Gastrocnemius medialis (tissue), 4 donors: Measurements from ENCODE around the gene UAP1L1. TPM values are rescaled to one million over a fixed set of nuclear protein-coding genes. Genes with fewer than 3 reads are reported as not detected.

ENCODE experiments used
- ATAC-seq, 2 donors: fragments of 150-250 bp; one replicate each; pipeline ENCODE4 v1.9.1; 2016
- DNase-seq, 2 donors: peaks; one replicate each; pipeline ENCODE4 v3.0.0-alpha.2; 2019
- H3K27ac ChIP-seq, 4 donors: fragments of 200-600 bp; sonication (generic); 1 replicate in 1 of 4; 2 replicates in 3 of 4; pipeline ENCODE4 v1.5.1; 2016 to 2018; ENCODE audit warnings: mild to moderate bottlenecking in 2 of 4, moderate library complexity in 1 of 4
- H3K27me3 ChIP-seq, 3 donors: fragments of 200-600 bp; sonication (generic) in 2 of 3; 1 replicate in 1 of 3; 2 replicates in 2 of 3; pipeline versions ENCODE4 v1.5.1 to v1.6.0; 2016 to 2019; ENCODE audit warnings: mild to moderate bottlenecking in 1 of 3, moderate library complexity in 1 of 3
- H3K36me3 ChIP-seq, 2 donors: fragments of 200-600 bp; sonication (generic) in 1 of 2; one replicate each; pipeline ENCODE4 v1.5.1; 2017 to 2018
- H3K4me1 ChIP-seq, 2 donors: fragments of 200-600 bp; sonication (generic) in 1 of 2; one replicate each; pipeline ENCODE4 v1.5.1; 2016 to 2017; ENCODE audit warnings: mild to moderate bottlenecking in 2 of 2
- H3K4me3 ChIP-seq, 4 donors: fragments of 200-600 bp; sonication (generic) in 3 of 4; 1 replicate in 1 of 4; 2 replicates in 3 of 4; pipeline ENCODE4 v1.5.1; 2016 to 2019; ENCODE audit warnings: mild to moderate bottlenecking in 2 of 4
- H3K9me3 ChIP-seq, 3 donors: fragments of 200-600 bp; sonication (generic) in 2 of 3; 1 replicate in 1 of 3; 2 replicates in 2 of 3; pipeline ENCODE4 v1.5.1; 2016 to 2019
- POLR2A ChIP-seq, 2 donors: fragments of 450-650 bp; IDR thresholded peaks; one replicate each; pipeline ENCODE4 v1.6.1; 2017; ENCODE audit warnings: antibody characterized with exemption in 2 of 2, mild to moderate bottlenecking in 2 of 2, moderate library complexity in 2 of 2
- in situ Hi-C, 4 donors: fragments of 200-750 bp; cut with MboI; loops; one replicate each; pipeline versions ENCODE4 v1.15.0 to v1.8.0; 2017; ENCODE audit warnings: low sequenced_read_pairs in 4 of 4
- intact Hi-C: fragments of 100-400 bp; cut with DNase I; formaldehyde crosslinking; loops from one replicate; pipeline ENCODE4 v1.15.1; 2023; ENCODE audit warnings: low total_unique reads
- total RNA-seq, 4 donors: library from RNA; depleted of rRNA; stranded (reverse); fragments of >200 nt; gene quantifications; one replicate each; pipeline versions ENCODE4 v1.1.0 to v1.2.3, GENCODE V29; 2016
- TF ChIP-seq, protein P1 (sequence below), 5 experiments: fragments of 450-650 bp in 3 of 5; fragments of 200-600 bp in 2 of 5; sonication (generic) in 2 of 5; IDR thresholded peaks in 4 of 5; conservative IDR thresholded peaks in 1 of 5; 1 replicate in 4 of 5; 2 replicates in 1 of 5; pipeline ENCODE4 v1.5.1; 2016 to 2019; ENCODE audit warnings: antibody characterized with exemption in 5 of 5, mild to moderate bottlenecking in 3 of 5, moderate library complexity in 3 of 5

UAP1L1 gene
- total RNA-seq, 4 donors from 2014 or later, result 0.49 to 2.5 (median 1.5) TPM

- H3K27ac ChIP-seq, result no peak overlapping the region
- no peak for ATAC-seq
- TF ChIP-seq, protein P1, sequence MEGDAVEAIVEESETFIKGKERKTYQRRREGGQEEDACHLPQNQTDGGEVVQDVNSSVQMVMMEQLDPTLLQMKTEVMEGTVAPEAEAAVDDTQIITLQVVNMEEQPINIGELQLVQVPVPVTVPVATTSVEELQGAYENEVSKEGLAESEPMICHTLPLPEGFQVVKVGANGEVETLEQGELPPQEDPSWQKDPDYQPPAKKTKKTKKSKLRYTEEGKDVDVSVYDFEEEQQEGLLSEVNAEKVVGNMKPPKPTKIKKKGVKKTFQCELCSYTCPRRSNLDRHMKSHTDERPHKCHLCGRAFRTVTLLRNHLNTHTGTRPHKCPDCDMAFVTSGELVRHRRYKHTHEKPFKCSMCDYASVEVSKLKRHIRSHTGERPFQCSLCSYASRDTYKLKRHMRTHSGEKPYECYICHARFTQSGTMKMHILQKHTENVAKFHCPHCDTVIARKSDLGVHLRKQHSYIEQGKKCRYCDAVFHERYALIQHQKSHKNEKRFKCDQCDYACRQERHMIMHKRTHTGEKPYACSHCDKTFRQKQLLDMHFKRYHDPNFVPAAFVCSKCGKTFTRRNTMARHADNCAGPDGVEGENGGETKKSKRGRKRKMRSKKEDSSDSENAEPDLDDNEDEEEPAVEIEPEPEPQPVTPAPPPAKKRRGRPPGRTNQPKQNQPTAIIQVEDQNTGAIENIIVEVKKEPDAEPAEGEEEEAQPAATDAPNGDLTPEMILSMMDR (IDR thresholded peaks at IDR 0.05 in 4 of 5, conservative IDR thresholded peaks at IDR 0.05 in 1 of 5), result no peak
- no peak for TF ChIP-seq POLR2A (IDR thresholded peaks at IDR 0.05)
- intact Hi-C loops, result no loop called here
- H3K36me3 ChIP-seq, result no peaks in the 10 kb centered on the region
- no peaks in the 10 kb centered on the region for H3K9me3 ChIP-seq
- in situ Hi-C loops, result no loop called here
- H3K4me1 ChIP-seq, result peaks cover 0 to 7% of the 10 kb centered on the region in 2 donors
- peaks cover 0 to 11% (median 5%) of the 10 kb centered on the region in 3 donors for H3K27me3 ChIP-seq
- DNase-seq, result no peak
- no peak overlapping the region for H3K4me3 ChIP-seq
Measured at GRCh38 chr9:137065336-137065967, 11.9 kb upstream of the UAP1L1 start.

- TF ChIP-seq POLR2A (IDR thresholded peaks at IDR 0.05), result no peak
- TF ChIP-seq, protein P1 (IDR thresholded peaks at IDR 0.05 in 4 of 5, conservative IDR thresholded peaks at IDR 0.05 in 1 of 5), result no peak
- in situ Hi-C loops, result no loop called here
Measured at GRCh38 chr9:137066096-137066861, 11.0 kb upstream of the UAP1L1 start.

DNA sequence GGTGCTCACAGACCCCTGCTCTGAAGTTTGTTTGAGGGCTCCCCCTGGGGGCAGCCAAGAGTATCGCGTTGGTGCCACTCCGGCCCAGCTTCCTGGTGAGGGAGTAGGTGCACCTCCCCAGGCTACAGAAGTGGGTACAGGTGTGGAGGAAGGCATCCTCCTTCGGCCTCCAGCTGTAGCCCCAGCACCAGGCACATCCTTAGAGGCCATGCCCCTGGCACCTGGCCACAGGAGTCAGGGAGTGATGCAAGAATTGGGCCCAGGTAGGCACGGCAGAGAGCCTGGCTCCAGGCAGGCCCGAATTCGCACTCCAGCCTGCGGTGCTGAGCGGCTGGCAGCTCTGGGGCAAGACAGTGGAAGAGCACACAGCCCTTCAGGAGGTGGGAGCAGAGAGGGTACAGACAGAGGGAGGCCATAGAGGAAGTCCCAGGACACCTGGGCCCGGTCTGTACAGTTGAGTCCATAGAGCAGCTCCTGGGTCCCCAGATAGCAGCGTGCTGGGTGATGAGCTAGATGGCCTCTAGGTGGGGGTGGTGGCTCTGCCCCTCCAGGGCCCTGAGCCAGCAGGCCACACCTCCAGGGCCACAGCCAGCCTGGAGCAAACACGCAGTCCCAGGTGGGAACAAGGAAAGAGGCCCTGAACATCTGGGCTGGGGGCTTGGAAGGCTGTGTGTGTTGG, 9.3 kb upstream of the UAP1L1 start:
- intact Hi-C loops (loop anchor here (2.0 kb wide), 1 partner anchor 21 kb away; the partner anchor contains the start of gene NPDC1), in situ Hi-C loops (no loop called here)
- ATAC-seq (peak in 1 of 2 donors; percentile 59), DNase-seq (peak; percentile 39 to 68)
- Histone ChIP-seq H3K27ac (no peak overlapping the region), H3K4me3 (no peak overlapping the region), H3K36me3 (no peaks in the 10 kb centered on the region), H3K4me1 (peaks cover 9 to 15% of the 10 kb centered on the region in 2 donors), H3K27me3 (peaks cover 0 to 11% (median 5%) of the 10 kb centered on the region in 3 donors), H3K9me3 (no peaks in the 10 kb centered on the region)
- TF ChIP-seq POLR2A (IDR thresholded peaks at IDR 0.05), result no peak
- TF ChIP-seq, protein P1 (IDR thresholded peaks at IDR 0.05 in 4 of 5, conservative IDR thresholded peaks at IDR 0.05 in 1 of 5), result peak; percentile 50 to 83 (median 76)

More at GRCh38 chr9:137066096-137066861, 11.0 kb upstream of the UAP1L1 start:
- Histone ChIP-seq H3K27ac (no peak overlapping the region), H3K4me3 (no peak overlapping the region), H3K36me3 (no peaks in the 10 kb centered on the region), H3K27me3 (peaks cover 0 to 11% (median 5%) of the 10 kb centered on the region in 3 donors), H3K4me1 (peaks cover 7 to 14% of the 10 kb centered on the region in 2 donors), H3K9me3 (no peaks in the 10 kb centered on the region)
- ATAC-seq, result no peak
- DNase-seq, result no peak
- intact Hi-C loops, result loop anchor here (2.0 kb wide), 1 partner anchor 19 kb away; the partner anchor contains the start of gene NPDC1

GRCh38 chr9:137068539-137069507, 8.5 kb upstream of the UAP1L1 start:
- Histone ChIP-seq H3K4me3 (no peak overlapping the region), H3K9me3 (no peaks in the 10 kb centered on the region), H3K36me3 (no peaks in the 10 kb centered on the region), H3K4me1 (peaks cover 9 to 13% of the 10 kb centered on the region in 2 donors), H3K27me3 (peaks cover 0 to 11% (median 5%) of the 10 kb centered on the region in 3 donors), H3K27ac (no peak overlapping the region)
- DNase-seq (no peak), ATAC-seq (no peak)
- intact Hi-C loops, result no loop called here
- in situ Hi-C loops, result no loop called here
- no peak for TF ChIP-seq POLR2A (IDR thresholded peaks at IDR 0.05)
- TF ChIP-seq, protein P1 (IDR thresholded peaks at IDR 0.05 in 4 of 5, conservative IDR thresholded peaks at IDR 0.05 in 1 of 5), result no peak
